ENCODE measurements around the gene BROX.

DNA sequence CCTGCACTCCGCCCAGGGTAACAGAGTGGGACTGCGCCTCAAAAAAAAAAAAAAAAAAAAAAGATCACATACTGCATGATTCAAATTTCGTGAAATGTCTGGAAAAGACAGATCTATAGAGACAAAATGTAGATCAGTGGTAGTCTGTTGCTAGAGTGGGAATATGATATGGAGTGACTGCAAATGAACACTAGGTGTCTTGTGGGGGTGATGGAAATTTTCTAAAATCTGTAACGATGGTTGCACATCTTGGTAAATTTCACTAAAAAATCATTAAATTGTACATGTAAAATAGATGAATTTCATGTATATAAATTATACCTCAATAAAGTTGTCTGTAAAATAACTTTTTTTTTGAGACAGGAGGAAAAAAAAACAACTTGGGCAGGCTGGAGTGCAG, 5.5 kb upstream of the BROX start:
- no peak for TF ChIP-seq CTCF (IDR thresholded peaks at IDR 0.05; ENCODE audit: insufficient read depth, low read length, poor library complexity, severe bottlenecking)
- TF ChIP-seq EZH2phosphoT487 (conservative IDR thresholded peaks at IDR 0.05; ENCODE audit: low read length), result no peak
